Measurements from ENCODE around the gene TNK1.

TNK1 gene

GRCh38 chr17:7423679-7424078, 42.8 kb downstream of the TNK1 start:
- Histone ChIP-seq H3K4me3 (ENCODE audit: insufficient read depth, low read length, poor library complexity, severe bottlenecking) (no peak overlapping the region), H3K9me3 (ENCODE audit: insufficient read depth, low read length) (no peaks in the 10 kb centered on the region), H3K27ac (ENCODE audit: low read depth, low read length) (no peak overlapping the region), H3K4me2 (ENCODE audit: low read depth, low read length, poor library complexity, severe bottlenecking) (no peak overlapping the region), H3K9me2 (replicated peaks; ENCODE audit: insufficient read depth, low read length) (no peaks in the 10 kb centered on the region), H3K9ac (ENCODE audit: low read length) (no peak overlapping the region), H2AFZ (ENCODE audit: low read depth, low read length, severe bottlenecking) (no peak overlapping the region), H3K79me2 (ENCODE audit: insufficient read depth, low read length) (no peaks in the 10 kb centered on the region), H4K20me1 (ENCODE audit: low read depth, low read length) (no peaks in the 10 kb centered on the region), H3K36me3 (ENCODE audit: low read length) (no peaks in the 10 kb centered on the region), H3K27me3 (ENCODE audit: low read length) (no peaks in the 10 kb centered on the region), H3F3A (ENCODE audit: insufficient read depth) (no peaks in the 10 kb centered on the region)
- TF ChIP-seq CTCF (IDR thresholded peaks at IDR 0.05; ENCODE audit: insufficient read depth, low read length, poor library complexity, severe bottlenecking) (no peak), EZH2phosphoT487 (conservative IDR thresholded peaks at IDR 0.05; ENCODE audit: low read length) (no peak)

- no peak within 1 kb of the TSS for H3K4me2 ChIP-seq (ENCODE audit: low read depth, low read length, poor library complexity, severe bottlenecking)
- H3K9me2 ChIP-seq (replicated peaks; ENCODE audit: insufficient read depth, low read length), result no peaks in the 10 kb centered on the region
- no peak within 1 kb of the TSS for H3K4me3 ChIP-seq (ENCODE audit: insufficient read depth, low read length, poor library complexity, severe bottlenecking)
- no peaks in the 10 kb centered on the region for H3K79me2 ChIP-seq (ENCODE audit: insufficient read depth, low read length)
- H3K36me3 ChIP-seq (ENCODE audit: low read length), result no peaks in the 10 kb centered on the region
- no peaks in the 10 kb centered on the region for H4K20me1 ChIP-seq (ENCODE audit: low read depth, low read length)
- H3K9ac ChIP-seq (ENCODE audit: low read length), result no peak within 1 kb of the TSS
- no peaks in the 10 kb centered on the region for H3K27me3 ChIP-seq (ENCODE audit: low read length)
- H2AFZ ChIP-seq (ENCODE audit: low read depth, low read length, severe bottlenecking), result no peak within 1 kb of the TSS
- no peak for TF ChIP-seq EZH2phosphoT487 (conservative IDR thresholded peaks at IDR 0.05; ENCODE audit: low read length)
- no peak for TF ChIP-seq CTCF (IDR thresholded peaks at IDR 0.05; ENCODE audit: insufficient read depth, low read length, poor library complexity, severe bottlenecking)
- H3K27ac ChIP-seq (ENCODE audit: low read depth, low read length), result no peak within 1 kb of the TSS
- H3F3A ChIP-seq (ENCODE audit: insufficient read depth), result no peaks in the 10 kb centered on the region
- H3K9me3 ChIP-seq (ENCODE audit: insufficient read depth, low read length), result no peaks in the 10 kb centered on the region
Measured at GRCh38 chr17:7425316-7425715, 44.4 kb downstream of the TNK1 start, which contains the start of gene SPEM2. Gene SPEM2, plus strand, starts transcription at chr17:7425616. Its CDS starts 73 bp downstream, at chr17:7425689.

- Histone ChIP-seq H3K27ac (ENCODE audit: low read depth, low read length) (no peak overlapping the region), H3K9me3 (ENCODE audit: insufficient read depth, low read length) (no peaks in the 10 kb centered on the region), H3K4me3 (ENCODE audit: insufficient read depth, low read length, poor library complexity, severe bottlenecking) (no peak overlapping the region), H4K20me1 (ENCODE audit: low read depth, low read length) (no peaks in the 10 kb centered on the region), H3K79me2 (ENCODE audit: insufficient read depth, low read length) (no peaks in the 10 kb centered on the region), H3K4me2 (ENCODE audit: low read depth, low read length, poor library complexity, severe bottlenecking) (no peak overlapping the region), H3K9ac (ENCODE audit: low read length) (no peak overlapping the region), H2AFZ (ENCODE audit: low read depth, low read length, severe bottlenecking) (no peak overlapping the region), H3F3A (ENCODE audit: insufficient read depth) (no peaks in the 10 kb centered on the region), H3K9me2 (replicated peaks; ENCODE audit: insufficient read depth, low read length) (no peaks in the 10 kb centered on the region), H3K36me3 (ENCODE audit: low read length) (no peaks in the 10 kb centered on the region), H3K27me3 (ENCODE audit: low read length) (no peaks in the 10 kb centered on the region)
- no peak for TF ChIP-seq CTCF (IDR thresholded peaks at IDR 0.05; ENCODE audit: insufficient read depth, low read length, poor library complexity, severe bottlenecking)
- no peak for TF ChIP-seq EZH2phosphoT487 (conservative IDR thresholded peaks at IDR 0.05; ENCODE audit: low read length)
Measured at GRCh38 chr17:7425756-7426155, 44.9 kb downstream of the TNK1 start.

All from SU-DHL-6 (cell line).